ENCODE results near the gene ZNF507.
"Not testable (repeated sequence)": the region's sequence is repeated elsewhere in the genome, so short reads cannot be mapped to it uniquely, and the experiment has no call there.

The ZNF507 gene

GRCh38 chr19:32422435-32422834, 77.0 kb downstream of the ZNF507 start:
- no peak for DNase-seq (ENCODE audit: insufficient read length, low spot score)
- no peak for FAIRE-seq
- TF ChIP-seq POLR2A (IDR thresholded peaks at IDR 0.05; ENCODE audit: low read depth, low read length): no peak

GRCh38 chr19:32423944-32424343, 78.5 kb downstream of the ZNF507 start:
- FAIRE-seq; DNase-seq (ENCODE audit: insufficient read length, low spot score): not testable (repeated sequence)

- no peak for TF ChIP-seq POLR2A (IDR thresholded peaks at IDR 0.05; ENCODE audit: low read depth, low read length)
- no peak for FAIRE-seq
- DNase-seq (ENCODE audit: insufficient read length, low spot score): no peak
These were observed 82.1 kb downstream of the ZNF507 start for GRCh38 chr19:32427536-32427935.

- DNase-seq (ENCODE audit: insufficient read length, low spot score) (no peak), FAIRE-seq (no peak)
- no peak for TF ChIP-seq POLR2A (IDR thresholded peaks at IDR 0.05; ENCODE audit: low read depth, low read length)
These were observed 91.3 kb downstream of the ZNF507 start for GRCh38 chr19:32436692-32437091.

- DNase-seq (ENCODE audit: insufficient read length, low spot score) (no peak), FAIRE-seq (no peak)
- no peak for TF ChIP-seq POLR2A (IDR thresholded peaks at IDR 0.05; ENCODE audit: low read depth, low read length)
These were observed 91.7 kb downstream of the ZNF507 start for GRCh38 chr19:32437096-32437495.

Measured in H54 (cell line).